ENCODE data around the gene PDE6A. TPM values are rescaled to one million over a fixed set of nuclear protein-coding genes. Genes with fewer than 3 reads are reported as not detected.

PDE6A gene
- total RNA-seq, 1 donor from 2014 or later: not detected

- DNase-seq (ENCODE audit: low spot score): no peak
- no peak for ATAC-seq
Measured at GRCh38 chr5:149930749-149931574, 13.6 kb downstream of the PDE6A start.

DNA sequence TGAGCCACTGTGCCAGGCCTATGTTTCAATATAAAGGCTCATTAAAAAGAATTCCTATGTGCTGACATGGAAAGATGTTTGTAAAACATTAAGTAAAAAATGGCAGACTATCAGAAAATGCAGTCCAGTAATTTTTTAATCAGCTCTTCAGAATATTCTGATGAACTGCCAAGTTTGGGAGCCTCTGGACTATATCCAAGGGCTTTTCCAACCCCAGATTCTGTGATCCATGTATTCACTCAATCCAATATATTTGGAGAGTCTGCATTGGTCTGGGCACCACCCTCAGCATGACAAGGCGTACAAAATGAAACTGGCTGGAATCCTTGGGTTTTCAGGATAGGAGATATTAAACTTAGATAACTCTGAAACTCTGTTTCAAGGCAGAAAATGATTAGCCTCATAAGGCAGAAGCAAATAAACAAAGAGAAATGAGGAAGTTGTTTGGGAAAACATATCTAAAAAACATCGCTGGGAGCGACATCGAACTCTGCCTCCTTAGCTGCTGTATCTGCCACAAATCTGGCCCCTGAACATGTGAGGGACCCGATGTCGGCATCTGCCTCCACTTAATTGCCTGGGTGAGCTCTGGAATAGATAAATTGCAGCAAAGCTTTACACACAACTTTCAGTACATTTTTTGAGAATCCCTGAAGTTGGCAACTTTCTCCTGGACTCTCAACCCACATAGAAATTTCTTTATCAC, 14.4 kb downstream of the PDE6A start:
- no peak for DNase-seq (ENCODE audit: low spot score)
- ATAC-seq: no peak

- ATAC-seq: no peak
Measured at GRCh38 chr5:149924486-149924885, 20.1 kb downstream of the PDE6A start.

DNA sequence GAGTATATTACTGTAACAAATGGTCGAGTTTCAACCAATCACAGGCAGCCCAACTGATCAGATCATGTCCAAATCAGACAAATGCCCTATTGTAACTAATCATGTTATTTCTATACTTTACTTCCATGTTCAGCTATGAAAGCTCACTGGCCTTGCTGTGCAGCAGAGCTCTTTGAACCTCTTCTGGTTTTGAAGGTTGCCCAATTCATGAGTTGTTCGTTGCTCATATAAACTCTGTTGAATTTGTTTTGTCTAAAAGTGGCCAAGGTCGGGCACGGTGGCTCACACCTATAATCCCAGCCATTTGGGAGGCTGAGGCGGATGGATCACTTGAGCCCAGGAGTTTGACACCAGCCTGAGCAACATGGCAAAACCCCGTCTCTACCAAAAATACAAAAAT, 21.6 kb downstream of the PDE6A start:
- ATAC-seq (no peak), DNase-seq (ENCODE audit: low spot score) (no peak)

More at GRCh38 chr5:149924486-149924885, 20.1 kb downstream of the PDE6A start:
- DNase-seq (ENCODE audit: low spot score): no peak

DNA sequence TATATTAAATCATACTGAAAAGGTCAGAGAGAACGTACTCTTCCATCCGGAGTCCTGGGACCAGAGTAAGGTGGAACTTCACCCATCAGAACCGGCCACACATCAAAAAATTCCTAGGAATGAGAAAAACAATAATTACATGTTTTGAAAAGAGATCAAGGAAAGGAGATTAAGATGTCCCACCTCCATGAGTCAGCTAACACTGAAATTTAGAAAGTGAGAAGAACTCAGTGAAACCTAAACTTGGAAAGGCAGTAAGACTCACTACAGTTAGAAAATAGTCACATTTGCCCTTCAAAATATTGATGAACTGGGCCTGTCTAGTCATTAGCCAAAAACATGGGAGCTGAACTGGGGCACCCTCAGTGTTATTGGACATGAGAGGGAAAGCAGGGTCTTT, 23.0 kb downstream of the PDE6A start:
- no peak for ATAC-seq
- no peak for DNase-seq (ENCODE audit: low spot score)

GRCh38 chr5:149917073-149917676, 27.4 kb downstream of the PDE6A start:
- DNase-seq (ENCODE audit: low spot score) (no peak), ATAC-seq (no peak)

GRCh38 chr5:149916334-149917072, 28.1 kb downstream of the PDE6A start:
- no peak for ATAC-seq

DNA sequence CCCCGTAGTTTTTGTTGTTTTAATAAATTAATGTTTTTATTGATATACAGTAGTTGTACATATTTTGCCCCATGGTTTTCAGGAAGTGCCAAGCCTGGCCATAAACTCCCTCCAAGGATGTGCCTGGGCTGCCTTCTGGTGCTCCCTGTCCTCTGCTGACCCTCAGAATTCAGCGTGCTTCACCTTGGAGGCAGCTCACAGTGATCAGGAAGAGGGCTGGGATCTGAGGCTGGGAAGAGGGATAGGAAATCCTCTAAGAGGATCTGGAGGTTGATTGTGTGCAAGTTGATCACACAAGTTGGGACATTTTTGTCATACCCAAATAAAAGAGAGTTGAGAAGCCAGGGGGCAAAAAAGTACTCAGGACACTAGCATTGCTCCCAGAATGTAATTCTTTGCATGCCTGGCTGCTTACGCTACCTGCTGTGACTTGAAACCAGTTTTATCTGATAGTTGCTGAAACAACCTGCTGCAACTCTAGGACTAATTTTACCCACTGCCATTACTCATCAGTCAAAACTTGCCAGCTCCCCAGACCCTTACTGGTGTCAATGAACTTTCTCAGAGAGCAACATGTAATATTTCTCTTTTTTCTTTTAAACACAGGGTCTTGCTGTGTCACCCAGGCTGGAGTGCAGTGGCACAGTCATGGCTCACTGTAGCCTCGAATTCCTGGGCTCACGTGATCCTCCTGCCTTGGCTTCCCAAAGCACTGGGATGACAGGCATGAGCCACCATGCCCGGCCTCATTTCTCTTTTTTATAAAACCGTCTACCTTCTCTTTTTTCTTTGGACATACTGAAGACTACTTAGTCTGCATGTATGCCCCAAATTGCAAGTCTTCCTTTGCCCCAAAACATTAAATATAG, 29.0 kb downstream of the PDE6A start:
- no peak for DNase-seq (ENCODE audit: low spot score)
- no peak for ATAC-seq

More at GRCh38 chr5:149916334-149917072, 28.1 kb downstream of the PDE6A start:
- no peak for DNase-seq (ENCODE audit: low spot score)

GRCh38 chr5:149913436-149914419, 30.9 kb downstream of the PDE6A start:
- ATAC-seq (no peak), DNase-seq (ENCODE audit: low spot score) (no peak)

GRCh38 chr5:149912226-149912871, 32.2 kb downstream of the PDE6A start:
- DNase-seq (ENCODE audit: low spot score) (no peak), ATAC-seq (no peak)

- ATAC-seq (no peak), DNase-seq (ENCODE audit: low spot score) (no peak)
Measured at GRCh38 chr5:149911031-149911430, 33.6 kb downstream of the PDE6A start.

DNA sequence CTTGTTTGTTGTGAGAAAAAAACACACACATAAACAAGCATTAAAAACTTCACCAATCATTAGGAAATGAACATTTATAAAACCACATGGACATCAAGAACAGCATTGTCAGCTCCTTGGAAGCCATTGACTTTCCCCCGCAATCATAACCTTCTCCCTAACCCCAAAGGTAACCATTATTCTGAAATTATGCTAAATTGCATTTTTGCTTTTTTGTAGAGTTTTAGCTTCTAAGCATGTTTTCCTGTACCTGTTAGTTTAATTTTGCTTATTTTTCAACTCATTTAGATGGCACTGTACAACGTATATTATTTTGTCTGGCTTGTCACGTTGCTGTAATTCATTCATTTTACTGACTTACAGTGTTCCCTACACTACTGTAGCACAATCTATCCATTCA, 36.8 kb downstream of the PDE6A start:
- DNase-seq (ENCODE audit: low spot score) (no peak), ATAC-seq (no peak)

GRCh38 chr5:149904977-149905376, 39.6 kb downstream of the PDE6A start:
- no peak for ATAC-seq
- no peak for DNase-seq (ENCODE audit: low spot score)

- DNase-seq (ENCODE audit: low spot score) (no peak), ATAC-seq (no peak)
Measured at GRCh38 chr5:149904293-149904886, 40.2 kb downstream of the PDE6A start.

GRCh38 chr5:149903404-149903803, 41.2 kb downstream of the PDE6A start:
- ATAC-seq (no peak), DNase-seq (ENCODE audit: low spot score) (no peak)

GRCh38 chr5:149902177-149902576, 42.4 kb downstream of the PDE6A start:
- ATAC-seq: no peak
- DNase-seq (ENCODE audit: low spot score): no peak

GRCh38 chr5:149901511-149901910, 43.1 kb downstream of the PDE6A start:
- ATAC-seq (no peak), DNase-seq (ENCODE audit: low spot score) (no peak)

DNA sequence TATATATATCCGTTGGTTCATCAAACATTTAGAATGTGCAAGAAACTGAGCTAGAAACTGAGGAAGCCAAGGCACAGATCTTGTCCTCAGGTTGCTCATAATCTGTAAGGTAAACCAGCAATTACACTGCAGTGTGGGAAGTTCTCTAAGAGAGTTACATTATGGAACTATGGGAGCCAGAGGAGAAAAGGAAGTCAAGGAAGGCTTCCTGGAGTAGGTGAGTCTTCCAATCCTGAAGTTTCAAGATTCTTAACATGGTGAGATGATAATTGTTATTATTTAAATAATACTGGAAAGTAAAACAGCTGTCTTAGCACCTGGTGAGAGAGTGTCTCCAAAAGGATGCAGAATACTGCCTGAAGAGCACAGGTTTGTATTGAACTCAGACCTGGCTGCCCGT, 44.2 kb downstream of the PDE6A start:
- ATAC-seq (no peak), DNase-seq (ENCODE audit: low spot score) (no peak)
